Fibroblast of pulmonary artery (primary cell): Measurements from ENCODE around the gene KIF5B.
"Not testable (repeated sequence)": the region's sequence is repeated elsewhere in the genome, so short reads cannot be mapped to it uniquely, and the experiment has no call there.

ENCODE experiments used
- DNase-seq: peaks from one replicate; pipeline ENCODE4 v3.0.0-alpha.2; 2010; ENCODE audit warnings: low read depth
- H3K4me3 ChIP-seq: replicated peaks from 2 replicates; pipeline ENCODE4 v1.5.1; 2011; ENCODE audit warnings: low read depth, mild to moderate bottlenecking, control low read depth, low read length, moderate library complexity
- CTCF ChIP-seq: IDR thresholded peaks from 2 replicates; pipeline ENCODE4 v1.5.1; 2011; ENCODE audit warnings: mild to moderate bottlenecking, control low read depth, low read length, inconsistent platforms; ENCODE audit errors: missing control alignments

KIF5B gene

GRCh38 chr10:32050177-32050576, 6.0 kb downstream of the KIF5B start:
- no peak for TF ChIP-seq CTCF
- no peak for DNase-seq
- no peak overlapping the region for H3K4me3 ChIP-seq

GRCh38 chr10:32049113-32049512, 7.1 kb downstream of the KIF5B start:
- DNase-seq: no peak
- TF ChIP-seq CTCF: no peak
- no peak overlapping the region for H3K4me3 ChIP-seq

- no peak for TF ChIP-seq CTCF
- DNase-seq: no peak
- H3K4me3 ChIP-seq: no peak overlapping the region
Measured at GRCh38 chr10:32048282-32048681, 7.9 kb downstream of the KIF5B start.

GRCh38 chr10:32047881-32048280, 8.3 kb downstream of the KIF5B start:
- no peak overlapping the region for H3K4me3 ChIP-seq
- no peak for DNase-seq
- TF ChIP-seq CTCF: no peak

GRCh38 chr10:32046151-32046550, 10.1 kb downstream of the KIF5B start:
- DNase-seq: no peak
- no peak for TF ChIP-seq CTCF
- no peak overlapping the region for H3K4me3 ChIP-seq

GRCh38 chr10:32042730-32043129, 13.5 kb downstream of the KIF5B start:
- peak; percentile 15 for DNase-seq
- not testable (repeated sequence) for H3K4me3 ChIP-seq

GRCh38 chr10:32041290-32042028, 14.8 kb downstream of the KIF5B start:
- no peak for TF ChIP-seq CTCF
- no peak overlapping the region for H3K4me3 ChIP-seq
- DNase-seq: no peak
